GM12864 (cell line): Measurements from ENCODE around the gene SBNO1.
A peak's percentile ranks its signal among the peaks of the same experiment; 100 is the strongest.

Experiments used
- DNase-seq: peaks from one replicate; pipeline ENCODE4 v3.0.0-alpha.2; 2011; ENCODE audit warnings: low read depth
- H3K4me3 ChIP-seq: 2 replicates; pipeline ENCODE4 v1.5.1; 2011; ENCODE audit warnings: mild to moderate bottlenecking, low read depth, low read length, control low read depth
- CTCF ChIP-seq: IDR thresholded peaks from 2 replicates; pipeline ENCODE4 v1.5.1; 2011; ENCODE audit warnings: low read depth, mild to moderate bottlenecking, moderate library complexity, low read length, control low read depth, inconsistent platforms; ENCODE audit errors: missing control alignments

Gene SBNO1

GRCh38 chr12:123278101-123278627 lies 86.5 kb downstream of the SBNO1 start:
- peak; percentile 87 for DNase-seq
- H3K4me3 ChIP-seq = no peak overlapping the region
- TF ChIP-seq CTCF = no peak

GRCh38 chr12:123273166-123273565 lies 91.5 kb downstream of the SBNO1 start:
- no peak overlapping the region for H3K4me3 ChIP-seq
- DNase-seq = no peak
- no peak for TF ChIP-seq CTCF

- DNase-seq = no peak
- TF ChIP-seq CTCF = peak; percentile 50
- peak overlapping the region; percentile 63 for H3K4me3 ChIP-seq
Measured at GRCh38 chr12:123271001-123271668, 93.5 kb downstream of the SBNO1 start.

GRCh38 chr12:123270214-123271000 lies 94.2 kb downstream of the SBNO1 start:
- no peak for TF ChIP-seq CTCF
- DNase-seq = no peak
- peak overlapping the region; percentile 63 for H3K4me3 ChIP-seq

- DNase-seq = no peak
- H3K4me3 ChIP-seq = peak overlapping the region; percentile 63
- no peak for TF ChIP-seq CTCF
Measured at GRCh38 chr12:123269896-123270213, 94.8 kb downstream of the SBNO1 start.

GRCh38 chr12:123269395-123269892 lies 95.2 kb downstream of the SBNO1 start:
- H3K4me3 ChIP-seq = peak overlapping the region; percentile 63
- TF ChIP-seq CTCF = no peak
- no peak for DNase-seq

GRCh38 chr12:123268850-123269249 lies 95.8 kb downstream of the SBNO1 start:
- no peak overlapping the region for H3K4me3 ChIP-seq
- no peak for TF ChIP-seq CTCF
- DNase-seq = no peak
